OCI-LY7 (cell line): ENCODE measurements around the gene MPRIP. TPM values are rescaled to one million over a fixed set of nuclear protein-coding genes. Genes with fewer than 3 reads are reported as not detected.

Source experiments
- BruUV-seq: library from RNA; stranded (reverse); fragments of 400-500 nt; replicated peaks from 2 replicates; lab custom pipeline; 2021; lab: Mats Ljungman, UMichigan
- CTCF ChIA-PET: fragments of 300-600 bp; sonication (Branson Sonifier 250); formaldehyde crosslinking; loops from one replicate; lab custom pipeline; 2022; ENCODE audit warnings: antibody characterized with exemption; ENCODE audit not compliant: unreplicated experiment; lab: Charles Lee
- POLR2A ChIA-PET: fragments of 300-600 bp; sonication (Branson Sonifier 250); formaldehyde crosslinking; loops from one replicate; lab custom pipeline; 2022; ENCODE audit warnings: antibody characterized with exemption; lab: Charles Lee
- DNase-seq: peaks from one replicate; pipeline ENCODE4 v3.0.0-alpha.2; 2015; ENCODE audit warnings: low spot score
- H2AFZ ChIP-seq: fragments of 200-600 bp; sonication (generic), shearing (Covaris generic); 2 replicates; pipeline ENCODE4 v1.6.1; 2014; ENCODE audit warnings: mild to moderate bottlenecking, antibody characterized with exemption, low read length, moderate library complexity
- H3K27ac ChIP-seq: fragments of 200-600 bp; sonication (generic); 2 replicates; pipeline ENCODE4 v1.5.1; 2014; ENCODE audit warnings: mixed run types, low read depth, mild to moderate bottlenecking, moderate library complexity, low read length, inconsistent platforms; ENCODE audit not compliant: poor library complexity, severe bottlenecking
- H3K36me3 ChIP-seq: fragments of 200-600 bp; sonication (generic); 2 replicates; pipeline ENCODE4 v1.6.1; 2014; ENCODE audit warnings: mild to moderate bottlenecking, antibody characterized with exemption, low read length, moderate library complexity, mixed read lengths; ENCODE audit not compliant: insufficient read depth
- H3K4me1 ChIP-seq: fragments of 200-600 bp; sonication (generic); 2 replicates; pipeline ENCODE4 v1.5.1; 2014; ENCODE audit warnings: mild to moderate bottlenecking, low read length; ENCODE audit not compliant: insufficient read depth, poor library complexity, severe bottlenecking
- H3K4me2 ChIP-seq: fragments of 200-600 bp; sonication (generic); 2 replicates; pipeline ENCODE4 v1.6.1; 2014; ENCODE audit warnings: mild to moderate bottlenecking, low read length
- H3K4me3 ChIP-seq: fragments of 200-600 bp; sonication (generic); 2 replicates; pipeline ENCODE4 v1.5.1; 2014; ENCODE audit warnings: mild to moderate bottlenecking, low read depth, low read length; ENCODE audit not compliant: poor library complexity, severe bottlenecking
- H3K79me2 ChIP-seq: fragments of 200-600 bp; sonication (generic); 2 replicates; pipeline ENCODE4 v1.6.1; 2016; ENCODE audit warnings: low read depth, mild to moderate bottlenecking, low read length, moderate library complexity, mixed read lengths; ENCODE audit not compliant: insufficient read depth
- H3K9me2 ChIP-seq: fragments of 200-600 bp; sonication (generic); 2 replicates; pipeline ENCODE4 v1.6.1; 2016; ENCODE audit warnings: mild to moderate bottlenecking, low read length, mixed read lengths; ENCODE audit not compliant: insufficient read depth
- H3K9me3 ChIP-seq: fragments of 200-600 bp; sonication (generic); 2 replicates; pipeline ENCODE4 v1.6.1; 2014; ENCODE audit warnings: mild to moderate bottlenecking, mixed run types, low read length, mixed read lengths
- H4K20me1 ChIP-seq: fragments of 200-600 bp; sonication (generic); 2 replicates; pipeline ENCODE4 v1.6.1; 2014; ENCODE audit warnings: mild to moderate bottlenecking, antibody characterized with exemption, low read length, moderate library complexity, mixed read lengths; ENCODE audit not compliant: insufficient read depth
- CTCF ChIP-seq: fragments of 200-600 bp; sonication (generic); conservative IDR thresholded peaks from 2 replicates; pipeline ENCODE4 v1.5.1; 2014; ENCODE audit warnings: mild to moderate bottlenecking, antibody characterized with exemption, low read length, moderate library complexity, mixed read lengths
- EZH2phosphoT487 ChIP-seq: fragments of 200-600 bp; sonication (generic); IDR thresholded peaks from 2 replicates; pipeline ENCODE4 v1.6.1; 2018; ENCODE audit warnings: low read depth, borderline replicate concordance, mild to moderate bottlenecking, mixed run types, antibody characterized with exemption, low read length, moderate library complexity, mixed read lengths
- intact Hi-C: fragments of 100-400 bp; cut with micrococcal nuclease; formaldehyde crosslinking; loops from one replicate; pipeline ENCODE4 v1.10.0; 2022; ENCODE audit not compliant: unreplicated experiment
- total RNA-seq, 2 experiments: library from RNA; depleted of rRNA in 1 of 2; stranded (reverse); fragments of >200 nt in 1 of 2; shearing (Covaris generic) in 1 of 2; gene quantifications; 2 replicates each; pipeline ENCODE4 v1.2.3, GENCODE V29; 2014 to 2022

Gene MPRIP
- total RNA-seq, 2 experiments from 2014 or later = 73.3 to 109 TPM

GRCh38 chr17:17225901-17226300, 183.6 kb downstream of the MPRIP start:
- H3K27ac ChIP-seq = no peak overlapping the region
- no peaks in the 10 kb centered on the region for H3K9me2 ChIP-seq
- peaks cover 54% of the 10 kb centered on the region; the same call in 1 of the 2 replicates for H3K36me3 ChIP-seq
- H3K4me2 ChIP-seq = no peak overlapping the region
- CTCF ChIA-PET = no interaction called here
- intact Hi-C loops = no loop called here
- POLR2A ChIA-PET = interaction anchor here (0.6 kb wide), 1 partner anchor 55 kb away, joined by 3 read pairs; no protein-coding TSS in a partner anchor
- no peaks in the 10 kb centered on the region for H3K4me1 ChIP-seq
- H3K9me3 ChIP-seq = no peaks in the 10 kb centered on the region
- no peak for DNase-seq
- H4K20me1 ChIP-seq = no peaks in the 10 kb centered on the region; the same call in 1 of the 2 replicates
- TF ChIP-seq EZH2phosphoT487 = no peak
- TF ChIP-seq CTCF = no peak
- no peaks in the 10 kb centered on the region for H3K79me2 ChIP-seq
- no TSS peak for BruUV-seq
- no peak overlapping the region for H2AFZ ChIP-seq
- no peak overlapping the region for H3K4me3 ChIP-seq

- no peak overlapping the region for H3K4me3 ChIP-seq
- DNase-seq = no peak
- H3K4me1 ChIP-seq = no peaks in the 10 kb centered on the region
- H3K9me3 ChIP-seq = no peaks in the 10 kb centered on the region
- H2AFZ ChIP-seq = no peak overlapping the region
- ChIA-PET POLR2A (interaction anchor here (0.6 kb wide), 2 partner anchors 54 kb away, joined by 3 read pairs; no protein-coding TSS in a partner anchor), CTCF (no interaction called here)
- BruUV-seq = no TSS peak
- no peak for TF ChIP-seq EZH2phosphoT487
- TF ChIP-seq CTCF = no peak
- no peaks in the 10 kb centered on the region for H3K79me2 ChIP-seq
- H3K9me2 ChIP-seq = no peaks in the 10 kb centered on the region
- H4K20me1 ChIP-seq = no peaks in the 10 kb centered on the region; the same call in 1 of the 2 replicates
- peaks cover 59% of the 10 kb centered on the region; the same call in 1 of the 2 replicates for H3K36me3 ChIP-seq
- no peak overlapping the region for H3K27ac ChIP-seq
- intact Hi-C loops = no loop called here
- no peak overlapping the region for H3K4me2 ChIP-seq
These were observed 184.4 kb downstream of the MPRIP start for GRCh38 chr17:17226451-17227265.
